Activated T-cell treated with anti-CD3 and anti-CD28 coated beads, Interleukin-2, amount 50 U/mL, for 24 hours (primary cell): ENCODE results near the gene RPL26.
"Not testable (repeated sequence)": the region's sequence is repeated elsewhere in the genome, so short reads cannot be mapped to it uniquely, and the experiment has no call there.

Source experiments
- DNase-seq: peaks from one replicate; pipeline ENCODE4 v3.0.0-alpha.2; 2020
- H3K27ac Mint-ChIP-seq: 2 replicates; pipeline ENCODE4 v1.8.0; 2020; ENCODE audit warnings: mild to moderate bottlenecking, mixed read lengths
- H3K27me3 Mint-ChIP-seq: 2 replicates; pipeline ENCODE4 v1.8.0; 2020; ENCODE audit warnings: mixed read lengths
- H3K36me3 Mint-ChIP-seq: 2 replicates; pipeline ENCODE4 v1.8.0; 2020; ENCODE audit warnings: low read depth, mixed read lengths
- H3K4me1 Mint-ChIP-seq: 2 replicates; pipeline ENCODE4 v1.8.0; 2020; ENCODE audit warnings: low read depth, mixed read lengths
- H3K4me3 Mint-ChIP-seq: 2 replicates; pipeline ENCODE4 v1.8.0; 2020; ENCODE audit warnings: mild to moderate bottlenecking, moderate library complexity, mixed read lengths
- H3K9me3 Mint-ChIP-seq: 2 replicates; pipeline ENCODE4 v1.8.0; 2020; ENCODE audit warnings: mixed read lengths

The RPL26 gene

GRCh38 chr17:8408371-8408770 is 25.4 kb upstream of the RPL26 start:
- H3K4me1 Mint-ChIP-seq: peaks cover 19% of the 10 kb centered on the region
- peaks cover 6% of the 10 kb centered on the region for H3K27me3 Mint-ChIP-seq
- no peak for DNase-seq
- H3K27ac Mint-ChIP-seq: no peak overlapping the region
- no peak overlapping the region for H3K4me3 Mint-ChIP-seq
- no peaks in the 10 kb centered on the region for H3K9me3 Mint-ChIP-seq
- no peaks in the 10 kb centered on the region for H3K36me3 Mint-ChIP-seq

GRCh38 chr17:8406174-8406573 is 23.2 kb upstream of the RPL26 start:
- Mint-ChIP-seq H3K36me3 (no peaks in the 10 kb centered on the region), H3K9me3 (no peaks in the 10 kb centered on the region), H3K4me3 (no peak overlapping the region), H3K27me3 (peaks cover 23% of the 10 kb centered on the region), H3K27ac (no peak overlapping the region), H3K4me1 (peaks cover 11% of the 10 kb centered on the region)
- DNase-seq: no peak

- H3K36me3 Mint-ChIP-seq: no peaks in the 10 kb centered on the region
- peaks cover 28% of the 10 kb centered on the region for H3K27me3 Mint-ChIP-seq
- peaks cover 7% of the 10 kb centered on the region for H3K4me1 Mint-ChIP-seq
- no peak for DNase-seq
- no peak overlapping the region for H3K4me3 Mint-ChIP-seq
- H3K9me3 Mint-ChIP-seq: no peaks in the 10 kb centered on the region
- H3K27ac Mint-ChIP-seq: no peak overlapping the region
Observed at GRCh38 chr17:8405499-8406016, 22.6 kb upstream of the RPL26 start.

GRCh38 chr17:8402921-8403536 is 20.0 kb upstream of the RPL26 start:
- Mint-ChIP-seq H3K4me3 (no peak overlapping the region), H3K9me3 (no peaks in the 10 kb centered on the region), H3K27ac (no peak overlapping the region), H3K4me1 (no peaks in the 10 kb centered on the region), H3K27me3 (peaks cover 31% of the 10 kb centered on the region), H3K36me3 (no peaks in the 10 kb centered on the region)
- no peak for DNase-seq

GRCh38 chr17:8401107-8401506 is 18.1 kb upstream of the RPL26 start:
- Mint-ChIP-seq H3K27me3 (peaks cover 38% of the 10 kb centered on the region), H3K4me3 (no peak overlapping the region), H3K4me1 (no peaks in the 10 kb centered on the region), H3K36me3 (no peaks in the 10 kb centered on the region), H3K9me3 (no peaks in the 10 kb centered on the region), H3K27ac (no peak overlapping the region)
- no peak for DNase-seq

- Mint-ChIP-seq H3K36me3 (no peaks in the 10 kb centered on the region), H3K4me3 (no peak overlapping the region), H3K27ac (no peak overlapping the region), H3K27me3 (peaks cover 38% of the 10 kb centered on the region), H3K4me1 (peaks cover 2% of the 10 kb centered on the region), H3K9me3 (no peaks in the 10 kb centered on the region)
- DNase-seq: no peak
Observed at GRCh38 chr17:8398980-8399379, 16.0 kb upstream of the RPL26 start.

- Mint-ChIP-seq H3K9me3 (no peaks in the 10 kb centered on the region), H3K36me3 (no peaks in the 10 kb centered on the region), H3K27me3 (peaks cover 30% of the 10 kb centered on the region), H3K4me1 (peaks cover 9% of the 10 kb centered on the region), H3K27ac (no peak within 1 kb of the TSS), H3K4me3 (no peak within 1 kb of the TSS)
- no peak for DNase-seq
Observed at GRCh38 chr17:8397636-8398035, 14.6 kb upstream of the RPL26 start, which contains the start of gene RNF222. RNF222 (minus strand) TSS chr17:8397827; CDS start chr17:8393461, 4,366 bp downstream.

- peaks cover 10% of the 10 kb centered on the region for H3K27me3 Mint-ChIP-seq
- not testable (repeated sequence) for H3K36me3 Mint-ChIP-seq, H3K27ac Mint-ChIP-seq, H3K4me3 Mint-ChIP-seq, H3K4me1 Mint-ChIP-seq, DNase-seq, H3K9me3 Mint-ChIP-seq
Observed at GRCh38 chr17:8394497-8394896, 11.5 kb upstream of the RPL26 start.

- Mint-ChIP-seq H3K9me3 (no peaks in the 10 kb centered on the region), H3K4me3 (no peak overlapping the region), H3K4me1 (peaks cover 9% of the 10 kb centered on the region), H3K27ac (peak overlapping the region; percentile 87), H3K27me3 (peaks cover 7% of the 10 kb centered on the region), H3K36me3 (no peaks in the 10 kb centered on the region)
- peak; percentile 50 for DNase-seq
Observed at GRCh38 chr17:8393470-8394231, 10.7 kb upstream of the RPL26 start.

GRCh38 chr17:8392674-8393469 is 9.9 kb upstream of the RPL26 start:
- H3K27ac Mint-ChIP-seq: no peak overlapping the region
- H3K4me3 Mint-ChIP-seq: no peak overlapping the region
- H3K4me1 Mint-ChIP-seq: peaks cover 9% of the 10 kb centered on the region
- H3K27me3 Mint-ChIP-seq: peaks cover 7% of the 10 kb centered on the region
- DNase-seq: no peak
- no peaks in the 10 kb centered on the region for H3K36me3 Mint-ChIP-seq
- no peaks in the 10 kb centered on the region for H3K9me3 Mint-ChIP-seq

- no peaks in the 10 kb centered on the region for H3K36me3 Mint-ChIP-seq
- no peak for DNase-seq
- H3K27ac Mint-ChIP-seq: no peak overlapping the region
- H3K27me3 Mint-ChIP-seq: peaks cover 3% of the 10 kb centered on the region
- H3K9me3 Mint-ChIP-seq: no peaks in the 10 kb centered on the region
- peaks cover 11% of the 10 kb centered on the region for H3K4me1 Mint-ChIP-seq
- no peak overlapping the region for H3K4me3 Mint-ChIP-seq
Observed at GRCh38 chr17:8392274-8392673, 9.3 kb upstream of the RPL26 start.

- H3K4me3 Mint-ChIP-seq: no peak overlapping the region
- H3K36me3 Mint-ChIP-seq: no peaks in the 10 kb centered on the region
- no peak overlapping the region for H3K27ac Mint-ChIP-seq
- no peaks in the 10 kb centered on the region for H3K9me3 Mint-ChIP-seq
- no peak for DNase-seq
- peaks cover 3% of the 10 kb centered on the region for H3K27me3 Mint-ChIP-seq
- peaks cover 11% of the 10 kb centered on the region for H3K4me1 Mint-ChIP-seq
Observed at GRCh38 chr17:8391711-8392110, 8.7 kb upstream of the RPL26 start.

GRCh38 chr17:8387914-8388651 is 5.1 kb upstream of the RPL26 start:
- H3K9me3 Mint-ChIP-seq: no peaks in the 10 kb centered on the region
- H3K4me1 Mint-ChIP-seq: peaks cover 19% of the 10 kb centered on the region
- H3K4me3 Mint-ChIP-seq: no peak overlapping the region
- peaks cover under 1% of the 10 kb centered on the region for H3K36me3 Mint-ChIP-seq
- H3K27me3 Mint-ChIP-seq: no peaks in the 10 kb centered on the region
- no peak for DNase-seq
- H3K27ac Mint-ChIP-seq: no peak overlapping the region

- DNase-seq: no peak
- Mint-ChIP-seq H3K27ac (no peak overlapping the region), H3K4me1 (peaks cover 21% of the 10 kb centered on the region), H3K9me3 (no peaks in the 10 kb centered on the region), H3K27me3 (no peaks in the 10 kb centered on the region), H3K36me3 (peaks cover 13% of the 10 kb centered on the region), H3K4me3 (no peak overlapping the region)
Observed at GRCh38 chr17:8386841-8387240, 3.8 kb upstream of the RPL26 start.
